ENCODE measurements around the gene C20orf144.
A peak's percentile ranks its signal among the peaks of the same experiment; 100 is the strongest.
"Not testable (repeated sequence)": the region's sequence is repeated elsewhere in the genome, so short reads cannot be mapped to it uniquely, and the experiment has no call there.

The C20orf144 gene
- 0.05 to 0.39 (median 0.07) reads per million in 3 experiments for total RNA-seq

GRCh38 chr20:33662172-33662571 lies at the start of gene C20orf144:
Gene C20orf144 (plus strand): TSS chr20:33662327. CDS start chr20:33662346, 19 bp downstream.
- DNase-seq, result no peak

DNA sequence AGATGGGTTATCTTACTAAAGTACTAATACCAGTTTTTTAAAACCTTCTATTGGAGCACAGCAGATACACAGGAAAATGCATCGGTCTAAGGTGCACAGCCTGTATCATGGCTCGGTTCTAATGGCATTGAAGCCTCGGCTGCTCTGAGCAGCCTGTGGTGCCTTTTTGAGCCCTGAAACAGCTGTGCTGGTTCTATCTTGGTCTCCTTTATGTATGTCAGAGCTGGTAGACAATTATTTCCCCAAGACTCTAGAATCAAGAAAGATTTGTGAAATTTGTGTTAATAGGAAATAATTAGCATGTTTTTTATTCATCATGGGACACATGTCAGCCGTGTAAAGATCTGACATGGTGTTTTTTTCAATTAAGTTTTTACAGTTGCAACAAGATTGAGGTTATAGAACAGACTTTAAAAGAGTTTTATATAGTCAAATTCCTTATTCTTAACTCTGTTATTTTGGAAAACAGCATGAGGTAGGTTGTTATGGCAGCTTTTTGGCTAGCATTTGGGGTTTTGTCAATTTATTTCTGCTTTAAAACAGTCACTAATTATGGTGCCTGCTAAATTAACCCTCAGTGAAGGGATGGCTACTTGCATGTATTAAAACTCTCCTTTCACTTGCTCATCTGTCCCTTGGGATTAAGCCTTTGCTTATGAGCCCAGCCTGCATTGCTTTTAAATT lies 40.3 kb upstream of the C20orf144 start:
- no peak for DNase-seq

GRCh38 chr20:33622705-33623365 lies 39.3 kb upstream of the C20orf144 start:
- no peak for DNase-seq

- DNase-seq, result peak; percentile 13
Measured at GRCh38 chr20:33624399-33624798, 37.7 kb upstream of the C20orf144 start.

GRCh38 chr20:33626190-33626589 lies 35.9 kb upstream of the C20orf144 start:
- no peak for DNase-seq

GRCh38 chr20:33627577-33628216 lies 34.4 kb upstream of the C20orf144 start:
- no peak for DNase-seq

GRCh38 chr20:33629533-33629932 lies 32.6 kb upstream of the C20orf144 start:
- no peak for DNase-seq

- DNase-seq, result no peak
Measured at GRCh38 chr20:33629979-33630378, 32.1 kb upstream of the C20orf144 start.

GRCh38 chr20:33630507-33630906 lies 31.6 kb upstream of the C20orf144 start:
- no peak for DNase-seq

- DNase-seq, result not testable (repeated sequence)
Measured at GRCh38 chr20:33631910-33632309, 30.2 kb upstream of the C20orf144 start.

- no peak for DNase-seq
Measured at GRCh38 chr20:33635341-33635740, 26.8 kb upstream of the C20orf144 start.

- DNase-seq, result no peak
Measured at GRCh38 chr20:33636776-33637175, 25.4 kb upstream of the C20orf144 start.

DNA sequence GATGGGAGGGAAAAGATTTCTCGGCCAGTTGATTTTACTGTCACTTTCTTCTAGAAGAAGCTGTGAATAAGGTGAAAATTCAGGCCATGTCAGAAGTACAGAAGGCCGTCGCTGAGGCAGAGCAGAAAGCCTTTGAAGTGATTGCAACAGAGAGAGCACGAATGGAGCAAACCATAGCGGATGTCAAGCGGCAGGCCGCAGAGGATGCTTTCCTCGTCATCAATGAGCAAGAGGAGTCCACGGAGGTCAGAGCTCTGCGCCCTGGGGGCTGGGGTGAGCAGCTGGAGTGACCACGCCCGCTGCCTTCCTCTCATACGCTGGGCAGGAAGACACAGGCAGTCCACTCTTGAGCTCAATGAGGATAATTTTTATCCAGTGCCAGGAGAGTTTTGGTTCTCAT lies 21.8 kb upstream of the C20orf144 start:
- DNase-seq, result no peak

DNA sequence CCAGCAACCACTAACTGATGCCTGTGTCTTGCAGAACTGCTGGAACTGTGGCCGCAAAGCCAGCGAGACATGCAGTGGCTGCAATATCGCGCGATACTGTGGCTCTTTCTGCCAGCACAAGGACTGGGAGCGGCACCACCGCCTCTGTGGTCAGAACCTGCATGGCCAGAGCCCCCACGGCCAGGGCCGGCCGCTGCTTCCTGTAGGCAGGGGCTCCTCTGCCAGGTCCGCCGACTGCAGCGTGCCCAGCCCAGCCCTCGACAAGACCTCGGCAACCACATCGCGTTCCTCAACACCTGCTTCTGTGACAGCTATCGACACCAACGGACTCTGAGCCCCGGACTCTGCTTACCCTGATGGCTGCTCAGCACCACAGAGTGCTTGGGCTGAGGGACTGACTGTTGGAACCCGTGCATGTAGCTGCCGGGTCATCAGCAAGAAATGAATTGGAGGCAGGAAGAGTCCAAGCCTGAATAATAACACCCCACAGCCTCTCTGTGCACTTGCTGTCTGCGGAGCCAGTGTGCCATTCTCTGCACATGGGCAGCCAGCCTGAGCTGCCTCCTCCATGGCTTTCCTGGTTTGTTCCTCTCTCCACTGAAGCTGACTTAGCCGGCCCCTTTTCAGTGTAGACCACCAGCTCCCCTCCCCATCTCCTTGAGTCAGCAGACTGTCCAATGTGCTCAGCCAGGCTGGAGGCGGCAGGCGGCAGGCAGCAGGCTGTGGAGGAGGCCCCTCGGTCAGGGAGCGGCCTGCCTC lies 17.6 kb upstream of the C20orf144 start:
- no peak for DNase-seq

DNA sequence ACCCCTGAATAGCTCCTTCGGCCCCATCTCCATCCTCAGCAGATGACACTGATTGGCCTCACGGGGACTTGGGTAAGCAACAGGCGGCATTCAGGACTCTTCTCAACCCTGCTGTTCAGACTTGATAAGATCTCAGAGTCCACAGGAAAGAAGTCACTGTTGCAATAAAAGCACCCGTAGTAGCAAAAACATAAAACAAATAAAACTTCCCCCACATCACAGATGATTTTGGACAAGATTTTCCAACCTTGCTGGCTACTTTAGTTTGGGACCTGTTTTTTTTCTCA lies 17.1 kb upstream of the C20orf144 start:
- no peak for DNase-seq

- no peak for DNase-seq
Measured at GRCh38 chr20:33645396-33645795, 16.7 kb upstream of the C20orf144 start.

DNA sequence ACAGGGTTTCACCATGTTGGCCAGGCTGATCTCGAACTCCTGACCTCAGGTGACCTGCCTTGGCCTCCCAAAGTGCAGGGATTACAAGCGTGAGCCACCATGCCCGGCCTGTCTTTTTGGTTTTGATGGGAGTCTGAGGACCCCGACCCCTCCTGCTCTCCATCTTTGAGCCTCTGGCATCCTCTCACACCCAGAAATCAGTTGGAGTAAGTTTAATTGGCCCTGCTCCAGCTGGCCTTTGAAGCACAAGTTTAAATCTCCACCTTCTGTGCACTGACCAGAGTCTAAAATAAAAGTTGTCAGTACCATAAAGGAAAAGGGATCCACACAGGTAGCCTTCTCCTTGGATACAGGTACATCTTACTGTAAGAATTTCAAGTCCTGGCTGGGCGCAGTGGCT lies 15.9 kb upstream of the C20orf144 start:
- DNase-seq, result no peak

DNA sequence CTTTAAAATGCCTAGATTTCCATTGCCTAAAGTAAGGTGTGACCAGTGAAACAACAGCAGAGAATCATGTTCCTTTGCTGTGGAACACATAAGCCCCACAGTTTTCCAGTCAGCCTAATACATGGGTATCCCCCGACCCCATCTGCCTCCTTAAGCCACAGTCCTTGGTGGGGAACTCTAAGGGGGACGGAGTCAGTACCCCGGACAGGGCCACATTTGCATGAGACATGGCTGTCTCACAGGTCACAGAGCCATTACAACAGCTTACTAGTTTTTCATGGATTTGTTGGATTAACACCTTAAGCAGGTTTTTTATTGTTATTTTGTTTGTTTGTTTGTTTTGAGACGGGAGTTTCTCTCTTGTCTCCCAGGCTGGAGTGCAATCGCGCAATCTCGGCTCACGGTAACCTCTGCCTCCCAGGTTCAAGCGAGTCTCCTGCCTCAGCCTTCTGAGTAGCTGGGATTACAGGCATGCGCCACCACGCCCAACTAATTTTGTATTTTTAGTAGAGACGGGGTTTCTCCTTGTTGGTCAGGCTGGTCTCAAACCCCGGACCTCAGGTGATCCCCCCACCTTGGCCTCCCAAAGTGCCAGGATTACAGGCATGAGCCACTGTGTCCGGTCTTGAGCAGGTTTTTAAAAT lies 15.0 kb upstream of the C20orf144 start:
- DNase-seq, result not testable (repeated sequence)

- no peak for DNase-seq
Measured at GRCh38 chr20:33647603-33648395, 14.3 kb upstream of the C20orf144 start.

DNA sequence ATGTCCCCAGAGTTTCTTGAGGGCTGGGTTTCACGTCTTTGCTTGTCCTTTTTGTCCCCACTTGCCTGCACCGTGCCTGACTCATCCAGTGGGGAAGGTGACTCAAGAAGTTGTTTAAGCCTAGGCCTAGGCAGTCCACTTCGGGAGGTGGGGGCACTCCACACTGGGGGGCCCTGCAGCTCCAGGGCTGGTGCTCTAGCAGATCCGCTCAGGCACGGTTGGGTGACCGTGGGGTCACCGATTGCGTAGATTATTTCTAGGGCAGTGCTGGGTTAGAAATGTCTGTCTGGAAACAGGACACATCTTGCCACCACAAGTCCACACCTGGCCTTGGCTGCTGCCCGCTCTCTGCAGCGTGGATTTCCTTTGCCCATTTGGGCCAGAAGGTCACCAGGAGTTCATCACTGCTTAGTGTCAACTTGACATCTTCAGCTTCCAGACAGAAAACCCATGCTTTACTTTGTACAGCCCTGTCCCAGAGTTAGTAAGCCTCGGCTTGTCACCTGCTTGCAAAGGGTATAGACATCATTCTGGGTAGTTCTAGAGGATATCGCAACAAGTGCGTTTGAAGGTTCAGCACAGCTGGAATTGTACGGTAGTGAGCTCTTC lies 13.6 kb upstream of the C20orf144 start:
- no peak for DNase-seq

DNA sequence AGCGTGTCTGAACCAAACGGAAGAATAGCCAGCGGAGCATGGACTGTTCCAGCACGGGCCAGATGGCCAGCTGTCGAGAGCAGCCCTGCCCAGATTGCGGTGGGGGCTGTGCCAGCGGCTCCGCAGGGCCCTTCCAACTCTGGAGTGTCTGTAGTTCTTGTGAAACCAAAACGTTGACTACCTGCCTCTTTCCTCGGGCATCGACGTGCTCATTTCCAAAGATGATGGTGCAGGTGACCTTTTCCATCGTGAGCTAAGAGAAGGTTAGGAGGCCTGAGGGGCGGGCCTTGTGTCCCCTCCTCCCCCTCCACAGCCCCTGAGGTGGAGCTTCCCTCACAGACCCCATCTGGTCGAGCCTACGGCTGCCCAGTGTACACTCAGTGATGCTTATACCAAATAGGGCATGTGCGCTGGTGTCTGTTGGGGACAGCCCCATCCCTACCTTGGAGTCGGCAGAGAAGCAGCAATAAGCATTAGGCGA lies 12.9 kb upstream of the C20orf144 start:
- DNase-seq, result no peak
